AG04449 (cell line): Measurements from ENCODE around the gene PAGE1.
"Not testable (repeated sequence)": the region's sequence is repeated elsewhere in the genome, so short reads cannot be mapped to it uniquely, and the experiment has no call there.

ENCODE experiments used
- CTCF ChIA-PET: fragments of 350-600 bp; formaldehyde crosslinking; extraction: SDS; loops from one replicate; lab custom pipeline; 2021; ENCODE audit warnings: antibody characterized with exemption; lab: Yijun Ruan, JAX
- POLR2A ChIA-PET: fragments of 400-600, 350-600 bp; formaldehyde crosslinking; extraction: SDS; loops from one replicate; lab custom pipeline; 2020; ENCODE audit warnings: antibody characterized with exemption, inconsistent platforms; lab: Yijun Ruan, JAX
- DNase-seq: peaks from one replicate; pipeline ENCODE4 v3.0.0-alpha.2; 2010; ENCODE audit warnings: low read depth, low spot score
- H3K4me3 ChIP-seq: 2 replicates; pipeline ENCODE4 v1.5.1; 2011; ENCODE audit warnings: low read depth, mild to moderate bottlenecking, control low read depth, low read length
- TF ChIP-seq, protein P1 (sequence below): IDR thresholded peaks from one replicate; pipeline ENCODE4 v1.5.1; 2011; ENCODE audit warnings: mild to moderate bottlenecking, moderate library complexity, low read length, control low read depth, inconsistent platforms; ENCODE audit not compliant: insufficient read depth; ENCODE audit errors: missing control alignments

Gene PAGE1, protein sequence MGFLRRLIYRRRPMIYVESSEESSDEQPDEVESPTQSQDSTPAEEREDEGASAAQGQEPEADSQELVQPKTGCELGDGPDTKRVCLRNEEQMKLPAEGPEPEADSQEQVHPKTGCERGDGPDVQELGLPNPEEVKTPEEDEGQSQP

DNA sequence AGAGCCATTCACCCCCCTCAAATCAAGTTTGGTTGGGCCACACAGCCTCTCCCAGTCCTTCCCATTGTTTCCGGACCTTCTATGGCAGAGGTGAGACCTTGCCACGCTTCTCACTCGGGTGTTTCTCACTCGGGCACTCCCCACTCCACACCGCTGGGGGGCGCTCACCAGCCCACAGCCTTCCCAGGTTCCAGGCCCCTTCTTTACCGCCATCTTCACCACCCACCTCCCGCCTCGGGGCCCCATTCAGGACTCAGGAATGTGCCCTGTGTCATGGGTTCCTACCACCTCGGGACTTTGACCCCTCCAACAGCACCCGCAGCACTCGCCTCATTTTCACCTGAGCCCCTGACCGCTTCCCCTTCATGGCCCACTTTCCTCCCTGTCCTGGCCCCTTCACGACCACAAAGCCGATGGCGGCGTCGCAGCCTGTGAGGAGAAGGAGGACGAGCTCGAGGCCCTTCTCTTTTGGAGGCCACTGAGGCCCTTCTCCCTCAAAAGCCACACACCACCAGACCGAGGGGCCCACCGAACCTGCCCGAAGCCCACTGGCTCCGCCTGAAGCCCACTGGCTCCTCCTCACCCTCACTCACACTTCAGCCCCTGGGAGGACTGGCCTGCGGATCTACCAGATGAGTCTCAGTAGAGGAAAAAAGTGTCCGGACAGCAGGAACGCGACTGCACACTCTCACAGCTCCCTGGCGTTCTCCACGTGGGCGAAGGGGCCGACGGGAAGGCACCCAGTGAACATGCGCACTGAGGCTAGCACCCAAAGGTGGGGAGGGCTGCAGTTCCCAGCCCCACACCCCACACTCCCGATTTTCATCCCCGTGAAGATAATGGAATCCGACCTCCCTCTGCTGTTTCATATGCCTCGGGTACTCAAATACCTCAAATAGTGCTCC, at the start of gene PAGE1:
PAGE1 (minus strand) TSS at position 709 of the 905 bp plus-strand sequence. CDS start 1,214 bp downstream, outside the sequence.
- TF ChIP-seq, protein P1, sequence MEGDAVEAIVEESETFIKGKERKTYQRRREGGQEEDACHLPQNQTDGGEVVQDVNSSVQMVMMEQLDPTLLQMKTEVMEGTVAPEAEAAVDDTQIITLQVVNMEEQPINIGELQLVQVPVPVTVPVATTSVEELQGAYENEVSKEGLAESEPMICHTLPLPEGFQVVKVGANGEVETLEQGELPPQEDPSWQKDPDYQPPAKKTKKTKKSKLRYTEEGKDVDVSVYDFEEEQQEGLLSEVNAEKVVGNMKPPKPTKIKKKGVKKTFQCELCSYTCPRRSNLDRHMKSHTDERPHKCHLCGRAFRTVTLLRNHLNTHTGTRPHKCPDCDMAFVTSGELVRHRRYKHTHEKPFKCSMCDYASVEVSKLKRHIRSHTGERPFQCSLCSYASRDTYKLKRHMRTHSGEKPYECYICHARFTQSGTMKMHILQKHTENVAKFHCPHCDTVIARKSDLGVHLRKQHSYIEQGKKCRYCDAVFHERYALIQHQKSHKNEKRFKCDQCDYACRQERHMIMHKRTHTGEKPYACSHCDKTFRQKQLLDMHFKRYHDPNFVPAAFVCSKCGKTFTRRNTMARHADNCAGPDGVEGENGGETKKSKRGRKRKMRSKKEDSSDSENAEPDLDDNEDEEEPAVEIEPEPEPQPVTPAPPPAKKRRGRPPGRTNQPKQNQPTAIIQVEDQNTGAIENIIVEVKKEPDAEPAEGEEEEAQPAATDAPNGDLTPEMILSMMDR, result no peak
- no peak for DNase-seq
- ChIA-PET POLR2A (no interaction called here), CTCF (no interaction called here)
- H3K4me3 ChIP-seq, result no peak within 1 kb of the TSS

DNA sequence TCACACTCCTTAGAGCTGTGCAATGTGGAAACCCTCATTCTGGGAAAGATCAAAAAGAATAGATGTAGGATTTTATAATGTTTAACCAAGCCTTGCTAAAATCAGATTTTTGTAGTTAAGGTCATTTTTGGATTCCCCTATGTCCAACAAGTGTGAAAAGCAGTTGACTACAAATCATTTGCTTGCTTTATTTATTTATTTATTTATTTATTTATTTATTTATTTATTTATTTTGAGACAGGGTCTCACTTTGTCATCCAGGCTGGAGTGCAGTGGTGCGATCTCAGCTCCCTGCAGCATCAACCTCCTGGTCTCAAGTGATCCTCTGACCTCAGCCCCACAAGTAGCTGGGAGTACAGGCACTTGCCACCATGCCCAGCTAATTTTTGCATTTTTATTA, 45.7 kb upstream of the PAGE1 start:
- CTCF ChIA-PET, H3K4me3 ChIP-seq, POLR2A ChIA-PET, DNase-seq: not testable (repeated sequence)

DNA sequence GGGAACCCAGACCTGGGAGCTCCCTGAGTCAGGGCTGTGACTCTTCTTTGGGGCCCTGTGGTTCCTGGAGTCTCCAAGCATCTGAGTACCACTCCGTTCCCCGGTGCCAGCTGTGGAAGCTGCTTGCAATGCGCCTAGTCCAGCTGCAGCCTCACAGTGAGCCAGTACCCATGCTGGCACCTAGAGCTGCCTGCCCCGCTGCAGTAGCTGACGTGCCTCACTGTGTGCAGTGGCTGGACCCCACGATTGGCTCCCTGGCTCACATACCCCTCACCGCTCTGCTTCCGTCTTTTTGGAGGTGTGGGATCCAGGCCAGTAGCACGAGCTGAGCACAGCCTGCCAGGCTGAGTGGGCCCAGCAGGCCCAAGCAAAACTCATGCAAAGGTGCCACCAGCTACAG, 32.1 kb upstream of the PAGE1 start:
- H3K4me3 ChIP-seq, result no peak overlapping the region
- TF ChIP-seq, protein P1, result no peak
- CTCF ChIA-PET, result no interaction called here
- POLR2A ChIA-PET, result no interaction called here
- DNase-seq, result no peak

DNA sequence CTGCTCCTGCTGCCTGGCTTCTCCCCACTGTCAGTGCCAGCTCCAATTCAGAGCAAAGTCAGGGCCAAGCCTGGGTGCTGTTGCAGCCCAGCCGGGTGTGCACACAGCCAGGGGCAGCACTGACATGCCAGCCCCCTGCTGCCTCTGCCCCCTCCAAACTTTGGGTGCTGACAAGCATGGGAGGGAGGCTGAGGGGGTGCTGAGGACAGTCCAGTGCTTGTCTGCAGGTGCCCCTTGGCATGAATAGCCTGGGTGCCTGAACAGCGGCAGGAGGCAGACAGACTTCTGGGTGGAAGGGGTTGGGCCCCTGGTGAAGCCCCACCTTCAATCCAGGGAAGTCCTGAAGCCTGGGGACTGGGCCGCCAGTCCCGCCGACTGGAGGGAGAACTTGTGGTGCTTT, 31.2 kb upstream of the PAGE1 start:
- ChIA-PET POLR2A (no interaction called here), CTCF (no interaction called here)
- no peak for DNase-seq
- TF ChIP-seq, protein P1, result no peak
- no peak overlapping the region for H3K4me3 ChIP-seq

DNA sequence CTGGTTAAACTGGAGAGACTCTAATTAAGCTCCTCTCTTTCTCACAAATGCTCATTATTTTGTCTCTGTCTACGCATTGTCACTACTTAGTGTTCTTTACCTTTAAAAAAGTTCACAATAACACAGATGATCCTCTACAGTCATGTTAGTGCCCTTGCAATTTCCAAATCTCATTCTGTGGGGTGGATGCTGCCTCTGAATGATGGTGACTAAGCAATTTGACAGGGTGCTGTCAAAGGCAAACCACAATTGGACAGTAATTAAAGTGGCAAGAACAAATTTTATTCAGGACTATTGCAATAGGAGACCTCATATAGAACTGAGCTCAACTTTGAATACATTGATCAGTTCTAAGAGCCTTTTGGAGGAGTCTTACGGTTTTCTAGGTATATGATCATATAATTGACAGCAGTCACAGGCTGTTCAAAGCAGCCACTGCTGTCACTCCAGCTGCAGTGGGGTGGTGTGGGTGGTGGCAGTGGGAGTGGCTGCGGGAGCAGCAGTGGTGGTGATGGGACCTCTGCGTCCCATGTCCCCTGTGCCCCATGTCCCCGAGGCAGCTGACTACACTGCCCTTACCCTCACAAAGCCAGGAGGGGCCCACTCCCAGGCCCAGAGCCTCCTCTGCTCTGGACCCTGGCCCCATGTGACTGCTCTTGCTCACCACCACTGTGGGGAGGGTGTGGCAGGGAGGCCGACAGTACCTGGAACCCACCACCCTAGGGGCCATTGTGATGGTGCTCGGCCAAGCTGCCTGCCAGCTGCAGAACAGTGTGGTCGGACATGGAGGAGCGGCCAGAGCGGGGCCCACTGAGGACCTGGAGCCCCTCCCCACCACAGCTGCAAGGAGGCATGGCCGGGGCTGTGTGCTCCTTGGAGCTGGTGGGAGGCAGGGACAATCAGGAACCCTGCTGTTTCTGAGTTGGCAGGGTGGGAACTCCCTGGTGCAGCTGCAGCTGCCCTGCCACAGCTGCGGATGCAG, 30.4 kb upstream of the PAGE1 start:
- TF ChIP-seq, protein P1, result no peak
- ChIA-PET CTCF (no interaction called here), POLR2A (no interaction called here)
- no peak for DNase-seq
- no peak overlapping the region for H3K4me3 ChIP-seq

DNA sequence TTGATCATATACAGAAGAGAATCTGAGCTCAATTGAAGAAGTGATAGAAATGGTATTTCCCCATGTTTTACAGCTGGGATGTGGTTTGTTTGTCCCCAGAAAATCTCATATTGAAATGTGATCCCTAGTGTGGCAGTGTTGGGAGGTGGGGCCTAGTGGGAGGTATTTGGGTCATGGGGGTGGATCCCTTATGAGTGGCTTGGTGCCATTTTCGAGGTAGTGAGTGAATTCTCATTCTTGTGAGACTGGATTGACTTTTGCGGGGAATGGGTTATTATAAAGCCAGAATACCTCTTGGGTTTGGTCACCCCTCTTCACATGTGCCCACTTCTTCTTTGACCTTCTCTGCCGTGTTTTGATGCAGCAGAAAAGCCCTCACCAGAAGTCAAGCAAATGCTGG, 29.6 kb upstream of the PAGE1 start:
- ChIA-PET POLR2A (no interaction called here), CTCF (no interaction called here)
- TF ChIP-seq, protein P1, result no peak

DNA sequence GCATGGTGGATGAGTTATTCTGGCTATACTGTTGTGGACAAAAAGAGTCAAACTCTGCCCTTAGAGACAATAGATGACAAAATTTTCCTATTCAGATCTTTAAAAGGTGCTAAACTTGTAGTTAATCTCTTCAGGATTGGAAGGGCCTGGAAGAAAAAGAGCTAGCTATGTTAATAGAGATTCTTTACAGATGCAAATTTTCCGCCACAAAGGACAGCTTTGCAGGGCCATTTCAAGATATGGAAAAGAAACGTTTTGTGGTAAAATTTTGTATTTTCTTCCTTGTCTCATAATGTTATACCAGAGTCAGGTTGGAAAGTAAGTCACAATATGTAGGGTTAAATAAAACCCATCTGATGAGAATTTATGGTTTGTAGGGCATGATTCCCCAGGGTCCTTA, 24.3 kb upstream of the PAGE1 start:
- DNase-seq, H3K4me3 ChIP-seq, CTCF ChIA-PET, POLR2A ChIA-PET: not testable (repeated sequence)

More for the DNA sequence above, 29.6 kb upstream of the PAGE1 start:
- H3K4me3 ChIP-seq, result no peak overlapping the region
- DNase-seq, result no peak
